GM12878 (cell line): ENCODE data around the gene TATDN3. TPM values are rescaled to one million over a fixed set of nuclear protein-coding genes. Genes with fewer than 3 reads are reported as not detected.

Experiments
- ATAC-seq: fragments of 200-7000 bp; cut with Tn5 transposase; 3 replicates; pipeline ENCODE4 v1.9.1; 2020; ENCODE audit warnings: mild to moderate bottlenecking, moderate library complexity
- BruUV-seq: library from RNA; stranded (reverse); fragments of 400-500 nt; replicated peaks from 2 replicates; lab custom pipeline; 2021; lab: Mats Ljungman, UMichigan
- CTCF ChIA-PET: fragments of 300-600 bp; sonication (Branson Sonifier 250); formaldehyde crosslinking; extraction: SDS; loops from one replicate; lab custom pipeline; 2021; ENCODE audit warnings: inconsistent platforms; lab: Yijun Ruan, JAX
- POLR2A ChIA-PET: fragments of 350-600 bp; formaldehyde crosslinking; extraction: SDS; loops from one replicate; lab custom pipeline; 2021; ENCODE audit warnings: inconsistent platforms; lab: Charles Lee
- RAD21 ChIA-PET: fragments of 300-600 bp; sonication (Branson Sonifier 250); formaldehyde crosslinking; loops from one replicate; lab custom pipeline; 2023; ENCODE audit warnings: antibody characterized with exemption; ENCODE audit not compliant: unreplicated experiment; lab: Charles Lee
- SMC1A ChIA-PET: fragments of 300-600 bp; sonication (Branson Sonifier 250); formaldehyde crosslinking; loops from one replicate; lab custom pipeline; 2023; ENCODE audit not compliant: unreplicated experiment, uncharacterized antibody; lab: Charles Lee
- DNase-seq: peaks from one replicate; pipeline ENCODE4 v3.0.0-alpha.2; 2011; ENCODE audit warnings: low read depth, low spot score
- FAIRE-seq: peaks from 3 replicates; lab custom pipeline; 2011; peaks lifted over from hg19 to GRCh38; lab: Jason Lieb, UNC
- H2AFZ ChIP-seq: 2 replicates; pipeline ENCODE4 v1.6.0; 2011; ENCODE audit warnings: low read depth, low read length, control low read depth; ENCODE audit not compliant: control insufficient read depth
- H3K27ac ChIP-seq: 2 replicates; pipeline ENCODE4 v1.5.1; 2011; ENCODE audit warnings: control low read depth; ENCODE audit not compliant: control insufficient read depth, insufficient read depth
- H3K27me3 ChIP-seq, 2 experiments: replicated peaks in 1 of 2; 2 replicates each; pipeline versions ENCODE4 v1.6.0 to v1.6.1; 2011; ENCODE audit warnings: low read length in 1 of 2; ENCODE audit not compliant: control insufficient read depth in 2 of 2, insufficient read depth in 2 of 2
- H3K36me3 ChIP-seq, 2 experiments: 2 replicates each; pipeline ENCODE4 v1.5.1; 2011; ENCODE audit warnings: low read length in 1 of 2; ENCODE audit not compliant: control insufficient read depth in 2 of 2, insufficient read depth in 2 of 2
- H3K4me1 ChIP-seq: 2 replicates; pipeline ENCODE4 v1.6.1; 2011; ENCODE audit warnings: mild to moderate bottlenecking, low read length, moderate library complexity, mixed read lengths; ENCODE audit not compliant: control insufficient read depth, insufficient read depth
- H3K4me2 ChIP-seq: 2 replicates; pipeline ENCODE4 v1.6.0; 2011; ENCODE audit warnings: control low read depth; ENCODE audit not compliant: control insufficient read depth, insufficient read depth
- H3K4me3 ChIP-seq: fragments of 200-600 bp; sonication (generic); 2 replicates; pipeline ENCODE4 v1.5.1; 2016
- H3K79me2 ChIP-seq: 2 replicates; pipeline ENCODE4 v1.6.0; 2011; ENCODE audit warnings: low read length; ENCODE audit not compliant: control insufficient read depth, insufficient read depth
- H3K9ac ChIP-seq: 2 replicates; pipeline ENCODE4 v1.8.0; 2011; ENCODE audit warnings: low read length, control low read depth, mixed read lengths; ENCODE audit not compliant: control insufficient read depth, insufficient read depth
- H3K9me3 ChIP-seq: replicated peaks from 3 replicates; pipeline ENCODE4 v1.5.1; 2011; ENCODE audit warnings: mild to moderate bottlenecking, low read length; ENCODE audit not compliant: control insufficient read depth, insufficient read depth
- H4K20me1 ChIP-seq: 2 replicates; pipeline ENCODE4 v1.6.0; 2011; ENCODE audit not compliant: control insufficient read depth, insufficient read depth
- CBX3 ChIP-seq: fragments of 200-600 bp; sonication (generic); IDR thresholded peaks from 2 replicates; pipeline ENCODE4 v1.6.1; 2016; ENCODE audit warnings: low read depth, borderline replicate concordance
- EED ChIP-seq: sonication (generic); IDR thresholded peaks from 2 replicates; pipeline ENCODE4 v1.6.1; 2016; ENCODE audit warnings: antibody characterized with exemption, low read depth
- HDAC6 ChIP-seq: fragments of 200-600 bp; sonication (generic); IDR thresholded peaks from one replicate; pipeline ENCODE4 v1.8.0; 2017; ENCODE audit warnings: antibody characterized with exemption; ENCODE audit not compliant: unreplicated experiment
- MTA3 ChIP-seq: IDR thresholded peaks from 2 replicates; pipeline ENCODE4 v1.6.1; 2012; ENCODE audit warnings: low read length, inconsistent platforms, borderline replicate concordance
- NFYA ChIP-seq: IDR thresholded peaks from 2 replicates; pipeline ENCODE4 v1.6.1; 2011; ENCODE audit warnings: low read depth, mild to moderate bottlenecking, low read length, improper control_type of control experiment, borderline replicate concordance
- NR2C1 ChIP-seq: fragments of 450-650 bp; IDR thresholded peaks from 2 replicates; pipeline ENCODE4 v1.6.1; 2017; ENCODE audit warnings: antibody characterized with exemption, mild to moderate bottlenecking, moderate library complexity
- RCOR1 ChIP-seq: conservative IDR thresholded peaks from 2 replicates; pipeline ENCODE4 v1.6.1; 2012; ENCODE audit warnings: low read depth, low read length, improper control_type of control experiment
- SMAD1 ChIP-seq: fragments of 450-650 bp; IDR thresholded peaks from 2 replicates; pipeline ENCODE4 v1.6.1; 2018; ENCODE audit warnings: mild to moderate bottlenecking, low read depth; ENCODE audit not compliant: partially characterized antibody
- TCF12 ChIP-seq: IDR thresholded peaks from 2 replicates; pipeline ENCODE4 v1.6.1; 2011; ENCODE audit warnings: low read depth, mild to moderate bottlenecking, low read length
- TCF3 ChIP-seq: IDR thresholded peaks from 2 replicates; pipeline ENCODE4 v1.6.1; 2012; ENCODE audit warnings: low read depth, mild to moderate bottlenecking, low read length, borderline replicate concordance; ENCODE audit not compliant: insufficient read depth
- ZSCAN29 ChIP-seq: fragments of 450-650 bp; IDR thresholded peaks from 2 replicates; pipeline ENCODE4 v1.6.1; 2017; ENCODE audit warnings: mild to moderate bottlenecking, moderate library complexity
- ZZZ3 ChIP-seq: IDR thresholded peaks from 2 replicates; pipeline ENCODE4 v1.6.1; 2011; ENCODE audit warnings: low read depth; ENCODE audit not compliant: control insufficient read depth, insufficient read length
- WGBS: methylation state at CpG from one replicate; pipeline ENCODE4 v1.1.6; 2016; ENCODE audit warnings: low lambda C conversion rate; ENCODE audit not compliant: insufficient replicate concordance, insufficient coverage; ENCODE audit errors: missing lambda C conversion rate; 5-methylcytosine and 5-hydroxymethylcytosine counted together
- in situ Hi-C: fragments of 300-500 bp; cut with MboI; formaldehyde crosslinking; loops from 9 replicates; pipeline ENCODE4 v1.14.3; 2018; ENCODE audit warnings: mixed read lengths
- intact Hi-C: fragments of 100-400 bp; cut with micrococcal nuclease; formaldehyde crosslinking; loops from one replicate; pipeline ENCODE4 v1.14.2; 2022; ENCODE audit not compliant: unreplicated experiment
- polyA plus RNA-seq, 11 experiments: library from polyadenylated mRNA; depleted of rRNA in 4 of 11; unstranded in 6 of 11; stranded (reverse) in 5 of 11; fragments of >200 nt; fragmentation: Nextera tagmentation in 4 of 11; fragmentation: Illumina TruSeq in 1 of 11; extraction: Ambion mirVana in 4 of 11; extraction: Trizol in 1 of 11; gene quantifications; 1 replicate in 1 of 11; 2 replicates in 10 of 11; pipeline versions ENCODE4 v1.2.1 to v1.2.3, GENCODE V29; 2011 to 2016; ENCODE audit warnings: inconsistent platforms in 2 of 11, missing spikeins in 2 of 11, low read depth in 1 of 11
- total RNA-seq, 4 experiments: library from RNA; depleted of rRNA in 3 of 4; stranded (reverse); fragments of >200 nt in 3 of 4; fragmentation: Illumina TruSeq in 1 of 4; extraction: Trizol in 1 of 4; gene quantifications; 2 replicates each; pipeline versions ENCODE4 v1.2.1 to v1.2.3, GENCODE V29; 2013 to 2021
- TF ChIP-seq, protein P1 (sequence below): IDR thresholded peaks from 2 replicates; pipeline ENCODE4 v1.6.1; 2012; ENCODE audit warnings: low read depth, low read length, improper control_type of control experiment

The TATDN3 gene
- total and polyA plus RNA-seq, 10 of the 15 experiments (the other 5 are each of a cell fraction or from before 2014, with no cell fraction given), result 15.5 to 40.0 (median 22.7) TPM

GRCh38 chr1:212797681-212798080, 6.0 kb downstream of the TATDN3 start:
- ATAC-seq (no peak), DNase-seq (no peak), FAIRE-seq (no peak)
- H3K27me3 ChIP-seq, result no peaks in the 10 kb centered on the region
- no peaks in the 10 kb centered on the region for H4K20me1 ChIP-seq
- no peak overlapping the region for H2AFZ ChIP-seq
- H3K79me2 ChIP-seq, result peaks cover 7% of the 10 kb centered on the region
- in situ Hi-C loops (no loop called here), intact Hi-C loops (no loop called here)
- RAD21 ChIA-PET, result no interaction called here
- SMC1A ChIA-PET, result interaction anchor here (0.6 to 1.0 kb wide), 2 partner anchors 17 to 25 kb away, joined by 3 to 5 read pairs; no protein-coding TSS in a partner anchor
- TF ChIP-seq NFYA (no peak), TCF3 (no peak), HDAC6 (no peak), RCOR1 (no peak), SMAD1 (no peak), ZZZ3 (no peak), ZSCAN29 (no peak), NR2C1 (no peak), MTA3 (no peak), TCF12 (no peak), CBX3 (no peak), EED (no peak)
- TF ChIP-seq, protein P1, sequence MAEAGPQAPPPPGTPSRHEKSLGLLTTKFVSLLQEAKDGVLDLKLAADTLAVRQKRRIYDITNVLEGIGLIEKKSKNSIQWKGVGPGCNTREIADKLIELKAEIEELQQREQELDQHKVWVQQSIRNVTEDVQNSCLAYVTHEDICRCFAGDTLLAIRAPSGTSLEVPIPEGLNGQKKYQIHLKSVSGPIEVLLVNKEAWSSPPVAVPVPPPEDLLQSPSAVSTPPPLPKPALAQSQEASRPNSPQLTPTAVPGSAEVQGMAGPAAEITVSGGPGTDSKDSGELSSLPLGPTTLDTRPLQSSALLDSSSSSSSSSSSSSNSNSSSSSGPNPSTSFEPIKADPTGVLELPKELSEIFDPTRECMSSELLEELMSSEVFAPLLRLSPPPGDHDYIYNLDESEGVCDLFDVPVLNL, result no peak
- H3K4me3 ChIP-seq, result no peak overlapping the region
- H3K36me3 ChIP-seq, result peaks cover 0 to 12% of the 10 kb centered on the region in 2 experiments; a peak in 3 of 4 replicates
- BruUV-seq, result TSS peak; percentile 8
- POLR2A ChIA-PET, result interaction anchor here (0.6 to 1.3 kb wide), 2 partner anchors 12 to 187 kb away, joined by 3 to 5 read pairs; no protein-coding TSS in a partner anchor
- no peak overlapping the region for H3K9ac ChIP-seq
- no peaks in the 10 kb centered on the region; the same call in 2 of the 3 replicates for H3K9me3 ChIP-seq
- no peak overlapping the region for H3K4me2 ChIP-seq
- H3K27ac ChIP-seq, result no peak overlapping the region
- peaks cover 13% of the 10 kb centered on the region for H3K4me1 ChIP-seq
- CTCF ChIA-PET, result interaction anchor here (1.7 kb wide), 1 partner anchor 17 kb away, joined by 6 read pairs; no protein-coding TSS in a partner anchor
- 99% methylated on average over 3 of the region's 3 CpGs for WGBS
